Keratinocyte (primary cell): Measurements from ENCODE around the gene GREB1. TPM values are rescaled to one million over a fixed set of nuclear protein-coding genes. Genes with fewer than 3 reads are reported as not detected.

Source experiments
- DNase-seq: peaks from one replicate; pipeline ENCODE4 v3.0.0-alpha.2; 2011; ENCODE audit warnings: low read depth, missing footprints, low spot score
- FAIRE-seq: peaks from 2 replicates; lab custom pipeline; 2011; peaks lifted over from hg19 to GRCh38; lab: Jason Lieb, UNC
- H2AFZ ChIP-seq: 2 replicates; pipeline ENCODE4 v1.6.0; 2012; ENCODE audit warnings: low read length, control low read depth, inconsistent platforms; ENCODE audit not compliant: control insufficient read depth
- H3K27ac ChIP-seq: 2 replicates; pipeline ENCODE4 v1.5.1; 2011; ENCODE audit warnings: low read length; ENCODE audit not compliant: control insufficient read depth, insufficient read depth
- H3K27me3 ChIP-seq: 3 replicates; pipeline ENCODE4 v1.6.0; 2011; ENCODE audit warnings: low read length; ENCODE audit not compliant: control insufficient read depth, insufficient read depth; ENCODE audit errors: extremely low read depth
- H3K36me3 ChIP-seq, 2 experiments: 2 replicates in 1 of 2; 3 replicates in 1 of 2; pipeline ENCODE4 v1.5.1; 2011; ENCODE audit warnings: low read length in 2 of 2, mild to moderate bottlenecking in 1 of 2; ENCODE audit not compliant: control insufficient read depth in 2 of 2, insufficient read depth in 2 of 2; ENCODE audit errors: extremely low read depth in 1 of 2
- H3K4me1 ChIP-seq: 3 replicates; pipeline ENCODE4 v1.5.1; 2011; ENCODE audit warnings: low read length; ENCODE audit not compliant: control insufficient read depth, insufficient read depth; ENCODE audit errors: extremely low read depth
- H3K4me2 ChIP-seq: 3 replicates; pipeline ENCODE4 v1.6.0; 2011; ENCODE audit warnings: low read depth, low read length; ENCODE audit not compliant: control insufficient read depth, insufficient read depth; ENCODE audit errors: extremely low read depth
- H3K4me3 ChIP-seq, 3 experiments: fragments of 200-600 bp in 1 of 3; sonication (generic) in 1 of 3; 2 replicates in 2 of 3; 3 replicates in 1 of 3; pipeline ENCODE4 v1.5.1; 2011 to 2016; ENCODE audit warnings: low read length in 3 of 3, mild to moderate bottlenecking in 3 of 3, control low read depth in 2 of 3, inconsistent platforms in 1 of 3, low read depth in 1 of 3, mixed read lengths in 1 of 3, mixed run types in 1 of 3, moderate library complexity in 1 of 3; ENCODE audit not compliant: control insufficient read depth in 2 of 3, insufficient read depth in 2 of 3; ENCODE audit errors: extremely low read depth in 1 of 3
- H3K79me2 ChIP-seq: 2 replicates; pipeline ENCODE4 v1.6.0; 2012; ENCODE audit warnings: low read length; ENCODE audit not compliant: control insufficient read depth, insufficient read depth
- H3K9ac ChIP-seq: 3 replicates; pipeline ENCODE4 v1.6.0; 2011; ENCODE audit warnings: low read length; ENCODE audit not compliant: control insufficient read depth, insufficient read depth; ENCODE audit errors: extremely low read depth
- H3K9me1 ChIP-seq: 3 replicates; pipeline ENCODE4 v1.6.0; 2011; ENCODE audit warnings: low read length; ENCODE audit not compliant: control insufficient read depth, insufficient read depth; ENCODE audit errors: extremely low read depth
- H3K9me3 ChIP-seq: 2 replicates; pipeline ENCODE4 v1.5.1; 2012; ENCODE audit warnings: low read depth, low read length; ENCODE audit not compliant: control insufficient read depth
- H4K20me1 ChIP-seq: 3 replicates; pipeline ENCODE4 v1.6.0; 2011; ENCODE audit warnings: low read length; ENCODE audit not compliant: control insufficient read depth, insufficient read depth; ENCODE audit errors: extremely low read depth
- CTCF ChIP-seq, 3 experiments: IDR thresholded peaks in 1 of 3; conservative IDR thresholded peaks in 1 of 3; optimal IDR thresholded peaks in 1 of 3; 2 replicates in 2 of 3; 3 replicates in 1 of 3; pipeline versions ENCODE3 to v1.5.1; 2011; ENCODE audit warnings: low read length in 3 of 3, mild to moderate bottlenecking in 3 of 3, moderate library complexity in 2 of 3, control low read depth in 1 of 3, inconsistent platforms in 1 of 3; ENCODE audit not compliant: insufficient read depth in 2 of 3; ENCODE audit errors: extremely low read depth in 1 of 3
- EZH2 ChIP-seq: IDR thresholded peaks from one replicate; pipeline ENCODE4 v1.6.1; 2012; ENCODE audit warnings: inconsistent platforms, mild to moderate bottlenecking, low read length, moderate library complexity
- dilution Hi-C: fragments of 300-500 bp; cut with MboI; formaldehyde crosslinking; loops from one replicate; pipeline ENCODE4 v1.7.0; 2020; ENCODE audit warnings: low sequenced_read_pairs; ENCODE audit not compliant: extremely low pct_ligation_motif_present
- polyA plus RNA-seq, 5 experiments: library from polyadenylated mRNA; depleted of rRNA in 3 of 5; stranded (reverse) in 3 of 5; stranded (forward) in 1 of 5; unstranded in 1 of 5; fragments of >200 nt; gene quantifications; 1 replicate in 1 of 5; 2 replicates in 3 of 5; 3 replicates in 1 of 5; pipeline versions ENCODE4 v1.2.1 to v1.2.3, GENCODE V29; 2011 to 2012; ENCODE audit warnings: missing spikeins in 2 of 5, low read depth in 1 of 5, low replicate concordance in 1 of 5

The GREB1 gene
- polyA plus RNA-seq, 1 donor (not counting 4 experiments of a cell fraction or from before 2014, with no cell fraction given): 0.13 TPM

- H4K20me1 ChIP-seq: no peaks in the 10 kb centered on the region
- H3K9ac ChIP-seq: no peak overlapping the region
- H3K27me3 ChIP-seq: no peaks in the 10 kb centered on the region
- no peaks in the 10 kb centered on the region for H3K9me3 ChIP-seq
- no peaks in the 10 kb centered on the region for H3K4me1 ChIP-seq
- no peaks in the 10 kb centered on the region for H3K36me3 ChIP-seq
- H3K9me1 ChIP-seq: no peaks in the 10 kb centered on the region
- H3K27ac ChIP-seq: no peak overlapping the region
- DNase-seq: no peak
- TF ChIP-seq EZH2 (no peak), CTCF (optimal IDR thresholded peaks at IDR 0.05 in 1 of 3, IDR thresholded peaks at IDR 0.05 in 1 of 3, conservative IDR thresholded peaks at IDR 0.05 in 1 of 3; ENCODE audit: extremely low read depth in 1 of 3, insufficient read depth in 2 of 3, low read length in 3 of 3) (no peak)
- H3K79me2 ChIP-seq: no peaks in the 10 kb centered on the region
- no peak overlapping the region for H3K4me3 ChIP-seq
- FAIRE-seq: no peak
- H3K4me2 ChIP-seq: no peak overlapping the region
- H2AFZ ChIP-seq: no peak overlapping the region
- dilution Hi-C loops: no loop called here
These were observed 79.5 kb downstream of the GREB1 start for GRCh38 chr2:11613297-11613696.

GRCh38 chr2:11615209-11615608 is 81.4 kb downstream of the GREB1 start:
- Histone ChIP-seq H3K36me3 (no peaks in the 10 kb centered on the region), H3K4me2 (no peak overlapping the region), H3K9me3 (no peaks in the 10 kb centered on the region), H3K27ac (no peak overlapping the region), H3K4me3 (no peak overlapping the region), H3K79me2 (no peaks in the 10 kb centered on the region), H3K27me3 (no peaks in the 10 kb centered on the region), H4K20me1 (no peaks in the 10 kb centered on the region), H3K9me1 (no peaks in the 10 kb centered on the region), H3K4me1 (no peaks in the 10 kb centered on the region), H3K9ac (no peak overlapping the region), H2AFZ (no peak overlapping the region)
- no peak for FAIRE-seq
- dilution Hi-C loops: no loop called here
- TF ChIP-seq CTCF (optimal IDR thresholded peaks at IDR 0.05 in 1 of 3, IDR thresholded peaks at IDR 0.05 in 1 of 3, conservative IDR thresholded peaks at IDR 0.05 in 1 of 3; ENCODE audit: extremely low read depth in 1 of 3, insufficient read depth in 2 of 3, low read length in 3 of 3) (no peak), EZH2 (no peak)
- no peak for DNase-seq
